ENCODE results near the gene DZANK1. TPM values are rescaled to one million over a fixed set of nuclear protein-coding genes. Genes with fewer than 3 reads are reported as not detected.
A peak's percentile ranks its signal among the peaks of the same experiment; 100 is the strongest.
"Not testable (repeated sequence)": the region's sequence is repeated elsewhere in the genome, so short reads cannot be mapped to it uniquely, and the experiment has no call there.

Gene DZANK1
- total RNA-seq, 3 donors from 2014 or later = 2.6 to 14.8 (median 6.9) TPM

DNA sequence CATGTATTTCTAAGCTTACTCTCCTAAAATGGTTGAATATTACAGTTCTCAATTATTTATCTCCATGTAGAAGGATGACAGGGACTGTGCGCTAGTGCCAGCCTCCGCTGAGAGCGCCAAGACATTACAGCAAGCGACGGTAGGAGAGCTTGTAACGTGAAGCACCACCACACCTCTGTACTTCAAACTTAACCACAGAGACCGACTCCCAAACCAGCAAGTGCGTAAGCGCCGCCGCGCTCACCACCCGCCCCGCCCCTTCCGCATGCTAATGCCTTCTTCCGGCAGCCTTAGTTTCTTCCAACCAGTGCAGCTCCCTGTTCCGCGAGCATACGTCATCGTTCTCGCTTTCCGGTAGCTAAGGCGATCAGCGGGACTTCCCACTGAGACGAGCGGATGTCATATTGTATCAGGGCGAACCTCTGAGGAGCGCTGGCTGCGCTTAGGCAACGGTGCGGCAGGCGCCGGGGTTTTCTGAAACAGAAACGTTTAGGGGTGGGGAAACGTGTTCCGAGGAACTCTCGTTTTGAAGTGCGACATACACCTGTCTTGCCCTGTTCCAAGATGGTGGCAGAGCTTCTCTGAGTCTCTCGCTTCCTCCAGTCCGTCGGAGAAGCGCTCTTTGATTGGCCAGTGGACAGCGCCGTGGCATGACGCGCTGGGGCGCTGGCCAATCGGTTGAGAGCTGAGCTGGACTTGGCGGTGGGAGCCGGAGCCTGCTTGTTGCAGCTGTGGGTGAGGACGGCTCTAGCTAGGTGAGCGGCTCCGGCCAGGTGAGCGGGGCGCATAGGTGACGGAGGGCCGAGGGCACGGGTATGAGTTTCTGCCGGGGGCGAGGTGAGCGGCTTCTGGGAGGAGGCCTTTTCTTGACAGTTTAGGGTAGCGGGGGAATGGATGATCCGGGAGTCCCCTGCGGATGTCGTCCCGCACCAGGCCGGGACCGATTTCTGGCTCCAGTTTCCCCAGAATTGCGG lies 40.7 kb upstream of the DZANK1 start, which contains the start of gene SEC23B:
Gene SEC23B (plus strand): TSS at position 723 of the 974 bp plus-strand sequence. CDS start 2,896 bp downstream, outside the sequence.
- no peaks in the 10 kb centered on the region for H3K4me1 ChIP-seq
- TF ChIP-seq, protein P1, sequence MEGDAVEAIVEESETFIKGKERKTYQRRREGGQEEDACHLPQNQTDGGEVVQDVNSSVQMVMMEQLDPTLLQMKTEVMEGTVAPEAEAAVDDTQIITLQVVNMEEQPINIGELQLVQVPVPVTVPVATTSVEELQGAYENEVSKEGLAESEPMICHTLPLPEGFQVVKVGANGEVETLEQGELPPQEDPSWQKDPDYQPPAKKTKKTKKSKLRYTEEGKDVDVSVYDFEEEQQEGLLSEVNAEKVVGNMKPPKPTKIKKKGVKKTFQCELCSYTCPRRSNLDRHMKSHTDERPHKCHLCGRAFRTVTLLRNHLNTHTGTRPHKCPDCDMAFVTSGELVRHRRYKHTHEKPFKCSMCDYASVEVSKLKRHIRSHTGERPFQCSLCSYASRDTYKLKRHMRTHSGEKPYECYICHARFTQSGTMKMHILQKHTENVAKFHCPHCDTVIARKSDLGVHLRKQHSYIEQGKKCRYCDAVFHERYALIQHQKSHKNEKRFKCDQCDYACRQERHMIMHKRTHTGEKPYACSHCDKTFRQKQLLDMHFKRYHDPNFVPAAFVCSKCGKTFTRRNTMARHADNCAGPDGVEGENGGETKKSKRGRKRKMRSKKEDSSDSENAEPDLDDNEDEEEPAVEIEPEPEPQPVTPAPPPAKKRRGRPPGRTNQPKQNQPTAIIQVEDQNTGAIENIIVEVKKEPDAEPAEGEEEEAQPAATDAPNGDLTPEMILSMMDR (IDR thresholded peaks at IDR 0.05) = no peak
- TF ChIP-seq POLR2A (IDR thresholded peaks at IDR 0.05) = peak; percentile 84
- TF ChIP-seq POLR2AphosphoS5 (IDR thresholded peaks at IDR 0.05) = peak; percentile 91 to 97 (median 95)
- peak within 1 kb of the TSS; percentile 58 to 89 (median 78) for H3K4me3 ChIP-seq
- DNase-seq (ENCODE audit: low spot score in 2 of 2) = peak; percentile 96 to 97
- no peaks in the 10 kb centered on the region for H3K27me3 ChIP-seq
- H3K27ac ChIP-seq = peak within 1 kb of the TSS; percentile 94 to 98
- no peaks in the 10 kb centered on the region for H3K36me3 ChIP-seq
- H3K9me3 ChIP-seq = no peaks in the 10 kb centered on the region
- intact Hi-C loops (cut with DNase I; ENCODE audit: low total_unique reads) = loop anchor here (5.0 kb wide), 1 partner anchor 975 kb away; the partner anchor contains the start of gene BFSP1

DNA sequence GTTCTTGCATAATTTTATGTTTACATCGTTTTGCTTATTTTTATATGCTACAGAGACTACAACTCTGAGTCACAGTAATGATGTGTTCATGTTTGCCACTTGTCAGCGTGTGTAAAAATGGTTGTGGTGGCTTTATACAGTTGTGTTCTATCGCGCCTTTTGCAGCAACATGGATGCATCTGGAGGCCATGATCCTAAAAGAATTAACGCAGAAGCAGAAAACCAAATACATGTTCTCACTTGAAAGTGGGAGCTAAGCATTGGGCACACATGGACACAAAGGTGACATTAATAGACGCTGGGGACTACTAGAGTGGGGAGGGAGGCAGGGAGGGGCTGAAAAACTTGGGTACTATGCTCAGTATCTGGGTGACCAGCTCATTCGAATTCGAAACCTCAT lies 39.9 kb upstream of the DZANK1 start:
- DNase-seq (ENCODE audit: low spot score in 2 of 2) = no peak
- H3K9me3 ChIP-seq = no peaks in the 10 kb centered on the region
- H3K4me3 ChIP-seq = peak overlapping the region; percentile 58 to 89 (median 78)
- H3K27ac ChIP-seq = peak overlapping the region; percentile 94 to 98
- TF ChIP-seq, protein P1 (IDR thresholded peaks at IDR 0.05) = no peak
- TF ChIP-seq POLR2AphosphoS5 (IDR thresholded peaks at IDR 0.05) = no peak
- TF ChIP-seq POLR2A (IDR thresholded peaks at IDR 0.05) = no peak
- intact Hi-C loops (cut with DNase I; ENCODE audit: low total_unique reads) = loop anchor here (5.0 kb wide), 1 partner anchor 974 kb away; the partner anchor contains the start of gene BFSP1
- no peaks in the 10 kb centered on the region for H3K4me1 ChIP-seq
- no peaks in the 10 kb centered on the region for H3K27me3 ChIP-seq
- no peaks in the 10 kb centered on the region for H3K36me3 ChIP-seq

DNA sequence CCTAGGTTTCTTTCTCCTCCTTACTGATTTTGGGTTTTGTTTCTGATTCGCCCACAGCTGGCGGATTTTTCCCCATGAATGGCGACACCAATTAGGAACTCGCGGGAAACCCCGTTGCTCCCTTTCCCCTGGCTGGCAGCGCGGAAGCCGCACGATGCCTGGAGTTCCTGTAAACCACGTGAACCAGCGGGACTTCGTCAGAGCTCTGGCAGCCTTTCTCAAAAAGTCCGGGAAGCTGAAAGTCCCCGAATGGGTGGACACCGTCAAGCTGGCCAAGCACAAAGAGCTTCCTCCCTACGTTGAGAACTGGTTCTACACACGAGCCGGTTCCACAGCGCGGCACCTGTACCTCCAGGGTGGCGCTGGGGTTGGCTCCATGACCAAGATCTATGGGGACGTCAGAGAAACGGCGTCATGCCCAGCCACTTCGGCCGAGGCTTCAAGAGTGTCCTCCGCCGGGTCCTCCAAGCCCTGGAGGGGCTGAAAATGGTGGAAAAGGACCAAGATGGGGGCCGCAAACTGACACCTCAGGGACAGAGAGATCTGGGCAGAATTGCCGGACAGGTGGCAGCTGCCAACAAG lies 37.7 kb upstream of the DZANK1 start:
- peak overlapping the region in 2 of 3 donors; percentile 32 to 60 for H3K4me3 ChIP-seq
- no peaks in the 10 kb centered on the region for H3K36me3 ChIP-seq
- intact Hi-C loops (cut with DNase I; ENCODE audit: low total_unique reads) = loop anchor here (5.0 kb wide), 1 partner anchor 972 kb away; the partner anchor contains the start of gene BFSP1
- no peak for TF ChIP-seq POLR2A (IDR thresholded peaks at IDR 0.05)
- TF ChIP-seq POLR2AphosphoS5 (IDR thresholded peaks at IDR 0.05) = peak in 2 of 3 donors; percentile 43 to 83
- DNase-seq (ENCODE audit: low spot score in 2 of 2) = peak; percentile 47 to 76
- H3K4me1 ChIP-seq = no peaks in the 10 kb centered on the region
- H3K27ac ChIP-seq = peak overlapping the region; percentile 79 to 87
- H3K27me3 ChIP-seq = no peaks in the 10 kb centered on the region
- H3K9me3 ChIP-seq = no peaks in the 10 kb centered on the region

DNA sequence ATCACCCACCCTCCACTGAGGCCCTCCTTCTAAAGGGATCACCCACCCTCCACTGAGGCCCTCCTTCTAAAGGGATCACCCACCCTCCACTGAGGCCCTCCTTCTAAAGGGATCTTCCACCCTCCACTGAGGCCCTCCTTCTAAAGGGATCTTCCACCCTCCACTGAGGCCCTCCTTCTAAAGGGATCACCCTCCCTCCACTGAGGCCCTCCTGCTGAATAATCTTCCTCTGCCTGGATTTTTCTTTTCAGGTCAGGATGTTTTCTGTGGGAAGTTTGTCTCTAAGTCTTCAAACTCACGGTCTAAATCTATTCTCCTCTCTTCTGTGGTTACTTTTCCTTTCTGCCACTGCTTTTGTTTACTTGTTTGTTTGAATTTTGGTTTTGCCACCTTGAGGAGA lies 34.8 kb upstream of the DZANK1 start:
- DNase-seq (ENCODE audit: low spot score in 2 of 2); H3K9me3 ChIP-seq; H3K36me3 ChIP-seq; H3K27me3 ChIP-seq; H3K4me3 ChIP-seq; intact Hi-C loops (cut with DNase I; ENCODE audit: low total_unique reads); H3K4me1 ChIP-seq; H3K27ac ChIP-seq: not testable (repeated sequence)

DNA sequence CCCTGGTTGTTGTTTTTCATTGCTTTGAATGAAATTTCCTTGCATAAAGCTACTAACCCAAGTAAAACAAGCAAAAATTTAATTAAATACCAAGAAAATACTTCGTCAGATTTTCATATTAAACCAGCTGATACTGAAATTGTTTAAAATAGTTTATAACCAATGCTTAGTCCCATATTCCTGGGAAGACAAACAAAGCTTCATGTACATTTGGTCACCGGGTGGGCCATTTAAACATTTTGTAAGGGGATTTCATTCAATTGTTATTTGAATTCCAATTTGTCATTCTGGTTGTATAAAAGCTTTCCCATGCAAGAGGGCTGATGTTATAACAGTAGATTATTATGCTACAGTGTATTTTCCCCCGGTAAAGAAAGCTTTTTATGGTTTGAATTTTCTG lies 30.8 kb upstream of the DZANK1 start:
- no peak for DNase-seq (ENCODE audit: low spot score in 2 of 2)
- Histone ChIP-seq H3K27ac (peak overlapping the region in 1 of 2 donors; percentile 73), H3K36me3 (no peaks in the 10 kb centered on the region), H3K4me1 (peaks cover 0 to 9% of the 10 kb centered on the region in 2 donors), H3K9me3 (no peaks in the 10 kb centered on the region), H3K4me3 (peak overlapping the region in 2 of 3 donors; percentile 68 to 79), H3K27me3 (no peaks in the 10 kb centered on the region)
- TF ChIP-seq POLR2AphosphoS5 (IDR thresholded peaks at IDR 0.05) (no peak), POLR2A (IDR thresholded peaks at IDR 0.05) (no peak)
- TF ChIP-seq, protein P1 (IDR thresholded peaks at IDR 0.05) = no peak
- intact Hi-C loops (cut with DNase I; ENCODE audit: low total_unique reads) = no loop called here

Data from breast epithelium (tissue), 4 donors.